NOMO-1 treated with DMSO at 0.1 percent for 48 hours (cell line): ENCODE results near the gene TRIM66.

Experiments
- DNase-seq: peaks from one replicate; lab custom pipeline; 2025; ENCODE audit not compliant: unreplicated experiment; lab: John Stamatoyannopoulos, UW

The TRIM66 gene

GRCh38 chr11:8715501-8715900 is 33.0 kb upstream of the TRIM66 start:
- DNase-seq = no peak

- DNase-seq = no peak
Measured at GRCh38 chr11:8714622-8715225, 32.3 kb upstream of the TRIM66 start.

- DNase-seq = no peak
Measured at GRCh38 chr11:8713760-8714454, 31.4 kb upstream of the TRIM66 start.

GRCh38 chr11:8712506-8712905 is 30.0 kb upstream of the TRIM66 start:
- DNase-seq = no peak

GRCh38 chr11:8711895-8712442 is 29.5 kb upstream of the TRIM66 start:
- no peak for DNase-seq

- no peak for DNase-seq
Measured at GRCh38 chr11:8709777-8710176, 27.3 kb upstream of the TRIM66 start.

GRCh38 chr11:8709002-8709672 is 26.7 kb upstream of the TRIM66 start:
- DNase-seq = no peak

GRCh38 chr11:8707541-8708191 is 25.2 kb upstream of the TRIM66 start:
- no peak for DNase-seq

GRCh38 chr11:8706673-8707432 is 24.4 kb upstream of the TRIM66 start:
- no peak for DNase-seq

- DNase-seq = no peak
Measured at GRCh38 chr11:8705146-8705545, 22.7 kb upstream of the TRIM66 start.

GRCh38 chr11:8704136-8704535 is 21.7 kb upstream of the TRIM66 start:
- DNase-seq = no peak

- DNase-seq = no peak
Measured at GRCh38 chr11:8702598-8702915, 20.1 kb upstream of the TRIM66 start.

- no peak for DNase-seq
Measured at GRCh38 chr11:8701891-8702597, 19.6 kb upstream of the TRIM66 start.

GRCh38 chr11:8699903-8700302 is 17.4 kb upstream of the TRIM66 start:
- no peak for DNase-seq

GRCh38 chr11:8698917-8699441 is 16.5 kb upstream of the TRIM66 start:
- DNase-seq = no peak

- no peak for DNase-seq
Measured at GRCh38 chr11:8698379-8698851, 15.9 kb upstream of the TRIM66 start.

GRCh38 chr11:8697054-8697453 is 14.6 kb upstream of the TRIM66 start:
- peak; percentile 78 for DNase-seq

GRCh38 chr11:8694137-8694536 is 11.7 kb upstream of the TRIM66 start:
- no peak for DNase-seq

GRCh38 chr11:8693555-8693954 is 11.1 kb upstream of the TRIM66 start:
- DNase-seq = no peak

- DNase-seq = no peak
Measured at GRCh38 chr11:8693010-8693551, 10.6 kb upstream of the TRIM66 start.
